ENCODE measurements around the gene CD3E. TPM values are rescaled to one million over a fixed set of nuclear protein-coding genes. Genes with fewer than 3 reads are reported as not detected.

The CD3E gene
- total RNA-seq (0.13 TPM), polyA plus RNA-seq (ENCODE audit: insufficient read depth in 1 of 8, insufficient read length in 8 of 8, low replicate concordance in 1 of 8) (under 1 TPM; 0.25 to 0.64 (median 0.35) TPM)
- long read RNA-seq, donor 1 = 0 reads
- long read RNA-seq, donor 2 = 0 reads
- long read RNA-seq, donor 3 = 0 reads
- long read RNA-seq, donor 4 = 0 reads
- long read RNA-seq, donor 5 = 0 reads
- long read RNA-seq, donor 6 = 0 reads
- long read RNA-seq, donor 7 = 0 reads
- long read RNA-seq, donor 8 = 0 reads
- long read RNA-seq, donor 9 = 0 reads
- long read RNA-seq, donor 10 = 0 reads
- long read RNA-seq, donor 11 = 0 reads

- Histone ChIP-seq H3K36me3 (ENCODE audit: control insufficient read depth, insufficient read depth, low read length) (no peaks in the 10 kb centered on the region), H3K27me3 (ENCODE audit: control insufficient read depth, insufficient read depth, low read length) (peaks cover 12% of the 10 kb centered on the region), H3K27ac (ENCODE audit: low read length) (no peak within 1 kb of the TSS), H3K9me3 (replicated peaks; ENCODE audit: control insufficient read depth, low read depth, low read length) (no peaks in the 10 kb centered on the region), H3K4me1 (ENCODE audit: control insufficient read depth, insufficient read depth, low read length) (no peaks in the 10 kb centered on the region), H3K4me3 (ENCODE audit: low read length) (no peak within 1 kb of the TSS)
- DNase-seq = no peak
- 78% methylated on average over 8 of the region's 8 CpGs for WGBS (ENCODE audit: insufficient coverage)
These were observed at the start of gene CD3E for GRCh38 chr11:118304568-118305248. Gene CD3E, plus strand, starts transcription at chr11:118304730. Its CDS starts 223 bp downstream, at chr11:118304953.

- H3K4me1 ChIP-seq (ENCODE audit: control insufficient read depth, insufficient read depth, low read length) = no peaks in the 10 kb centered on the region
- H3K27me3 ChIP-seq (ENCODE audit: control insufficient read depth, insufficient read depth, low read length) = peaks cover 17% of the 10 kb centered on the region
- H3K36me3 ChIP-seq (ENCODE audit: control insufficient read depth, insufficient read depth, low read length) = no peaks in the 10 kb centered on the region
- no peak overlapping the region for H3K27ac ChIP-seq (ENCODE audit: low read length)
- H3K4me3 ChIP-seq (ENCODE audit: low read length) = no peak overlapping the region
- no CpG with 5 or more reads among the region's 1 CpG for WGBS (ENCODE audit: insufficient coverage)
- H3K9me3 ChIP-seq (replicated peaks; ENCODE audit: control insufficient read depth, low read depth, low read length) = no peaks in the 10 kb centered on the region
- DNase-seq = no peak
These were observed 46.1 kb upstream of the CD3E start for GRCh38 chr11:118258410-118258809.

GRCh38 chr11:118259138-118259537 lies 45.4 kb upstream of the CD3E start:
- H3K36me3 ChIP-seq (ENCODE audit: control insufficient read depth, insufficient read depth, low read length) = no peaks in the 10 kb centered on the region
- no peaks in the 10 kb centered on the region for H3K9me3 ChIP-seq (replicated peaks; ENCODE audit: control insufficient read depth, low read depth, low read length)
- 100% methylated on average over 1 of the region's 1 CpG for WGBS (ENCODE audit: insufficient coverage)
- peaks cover 3% of the 10 kb centered on the region for H3K4me1 ChIP-seq (ENCODE audit: control insufficient read depth, insufficient read depth, low read length)
- H3K4me3 ChIP-seq (ENCODE audit: low read length) = no peak overlapping the region
- peaks cover 24% of the 10 kb centered on the region for H3K27me3 ChIP-seq (ENCODE audit: control insufficient read depth, insufficient read depth, low read length)
- H3K27ac ChIP-seq (ENCODE audit: low read length) = no peak overlapping the region
- no peak for DNase-seq

GRCh38 chr11:118260353-118260752 lies 44.2 kb upstream of the CD3E start:
- Histone ChIP-seq H3K27me3 (ENCODE audit: control insufficient read depth, insufficient read depth, low read length) (peaks cover 34% of the 10 kb centered on the region), H3K9me3 (replicated peaks; ENCODE audit: control insufficient read depth, low read depth, low read length) (no peaks in the 10 kb centered on the region), H3K4me1 (ENCODE audit: control insufficient read depth, insufficient read depth, low read length) (peaks cover 5% of the 10 kb centered on the region), H3K27ac (ENCODE audit: low read length) (no peak overlapping the region), H3K4me3 (ENCODE audit: low read length) (no peak overlapping the region), H3K36me3 (ENCODE audit: control insufficient read depth, insufficient read depth, low read length) (no peaks in the 10 kb centered on the region)
- no peak for DNase-seq
- no CpG with 5 or more reads among the region's 3 CpGs for WGBS (ENCODE audit: insufficient coverage)

- Histone ChIP-seq H3K27me3 (ENCODE audit: control insufficient read depth, insufficient read depth, low read length) (peaks cover 46% of the 10 kb centered on the region), H3K36me3 (ENCODE audit: control insufficient read depth, insufficient read depth, low read length) (no peaks in the 10 kb centered on the region), H3K4me1 (ENCODE audit: control insufficient read depth, insufficient read depth, low read length) (peaks cover 5% of the 10 kb centered on the region), H3K27ac (ENCODE audit: low read length) (no peak overlapping the region), H3K4me3 (ENCODE audit: low read length) (no peak overlapping the region), H3K9me3 (replicated peaks; ENCODE audit: control insufficient read depth, low read depth, low read length) (no peaks in the 10 kb centered on the region)
- no CpG with 5 or more reads among the region's 4 CpGs for WGBS (ENCODE audit: insufficient coverage)
- no peak for DNase-seq
These were observed 41.4 kb upstream of the CD3E start for GRCh38 chr11:118263112-118263511.

- Histone ChIP-seq H3K27ac (ENCODE audit: low read length) (no peak within 1 kb of the TSS), H3K4me1 (ENCODE audit: control insufficient read depth, insufficient read depth, low read length) (peaks cover 5% of the 10 kb centered on the region), H3K27me3 (ENCODE audit: control insufficient read depth, insufficient read depth, low read length) (peaks cover 43% of the 10 kb centered on the region), H3K36me3 (ENCODE audit: control insufficient read depth, insufficient read depth, low read length) (no peaks in the 10 kb centered on the region), H3K9me3 (replicated peaks; ENCODE audit: control insufficient read depth, low read depth, low read length) (no peaks in the 10 kb centered on the region), H3K4me3 (ENCODE audit: low read length) (peak within 1 kb of the TSS; percentile 11)
- WGBS (ENCODE audit: insufficient coverage) = 6% methylated on average over 18 of the region's 19 CpGs
- peak; percentile 6 for DNase-seq
These were observed 40.6 kb upstream of the CD3E start, which contains the start of gene MPZL2 for GRCh38 chr11:118263695-118264568. Gene MPZL2, minus strand, starts transcription at chr11:118264297. Its CDS starts 144 bp downstream, at chr11:118264153.

- Histone ChIP-seq H3K36me3 (ENCODE audit: control insufficient read depth, insufficient read depth, low read length) (no peaks in the 10 kb centered on the region), H3K27me3 (ENCODE audit: control insufficient read depth, insufficient read depth, low read length) (peaks cover 47% of the 10 kb centered on the region), H3K27ac (ENCODE audit: low read length) (no peak overlapping the region), H3K4me3 (ENCODE audit: low read length) (no peak overlapping the region), H3K4me1 (ENCODE audit: control insufficient read depth, insufficient read depth, low read length) (peaks cover 5% of the 10 kb centered on the region), H3K9me3 (replicated peaks; ENCODE audit: control insufficient read depth, low read depth, low read length) (no peaks in the 10 kb centered on the region)
- no peak for DNase-seq
- 56% methylated on average over 11 of the region's 13 CpGs for WGBS (ENCODE audit: insufficient coverage)
These were observed 39.7 kb upstream of the CD3E start for GRCh38 chr11:118264569-118265465.

- Histone ChIP-seq H3K4me1 (ENCODE audit: control insufficient read depth, insufficient read depth, low read length) (peaks cover 5% of the 10 kb centered on the region), H3K36me3 (ENCODE audit: control insufficient read depth, insufficient read depth, low read length) (no peaks in the 10 kb centered on the region), H3K4me3 (ENCODE audit: low read length) (no peak overlapping the region), H3K27me3 (ENCODE audit: control insufficient read depth, insufficient read depth, low read length) (peaks cover 49% of the 10 kb centered on the region), H3K9me3 (replicated peaks; ENCODE audit: control insufficient read depth, low read depth, low read length) (no peaks in the 10 kb centered on the region), H3K27ac (ENCODE audit: low read length) (peak overlapping the region; percentile 3)
- peak; percentile 10 for DNase-seq
- no CpG with 5 or more reads among the region's 1 CpG for WGBS (ENCODE audit: insufficient coverage)
These were observed 38.6 kb upstream of the CD3E start for GRCh38 chr11:118265954-118266353.

GRCh38 chr11:118267486-118267885 lies 37.0 kb upstream of the CD3E start:
- H3K27ac ChIP-seq (ENCODE audit: low read length) = no peak overlapping the region
- no peaks in the 10 kb centered on the region for H3K36me3 ChIP-seq (ENCODE audit: control insufficient read depth, insufficient read depth, low read length)
- H3K4me1 ChIP-seq (ENCODE audit: control insufficient read depth, insufficient read depth, low read length) = peaks cover 5% of the 10 kb centered on the region
- H3K27me3 ChIP-seq (ENCODE audit: control insufficient read depth, insufficient read depth, low read length) = peaks cover 44% of the 10 kb centered on the region
- no CpG with 5 or more reads among the region's 4 CpGs for WGBS (ENCODE audit: insufficient coverage)
- no peaks in the 10 kb centered on the region for H3K9me3 ChIP-seq (replicated peaks; ENCODE audit: control insufficient read depth, low read depth, low read length)
- DNase-seq = no peak
- no peak overlapping the region for H3K4me3 ChIP-seq (ENCODE audit: low read length)
